ENCODE results near the gene SEMA3D. TPM values are rescaled to one million over a fixed set of nuclear protein-coding genes. Genes with fewer than 3 reads are reported as not detected.

SEMA3D gene
- total RNA-seq, 4 donors from 2014 or later = 4.8 to 12.7 (median 9.8) TPM

DNA sequence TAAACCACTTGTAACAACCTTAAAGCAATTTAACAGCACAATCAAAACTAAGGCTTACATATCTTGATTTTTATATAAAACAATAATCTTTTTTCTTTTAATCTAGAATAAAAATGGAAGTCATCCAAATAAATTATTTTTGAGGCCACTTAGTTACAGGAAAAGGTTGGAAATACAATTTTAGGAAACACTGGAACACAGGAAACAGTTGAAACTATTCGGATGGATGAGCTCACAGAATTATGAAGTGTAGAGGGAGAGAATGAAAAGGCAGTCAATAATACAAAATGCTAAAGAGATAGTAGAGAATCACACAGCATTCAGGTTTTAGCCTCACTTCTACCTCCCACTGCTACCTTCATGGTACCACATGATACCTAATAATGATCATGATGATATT, 124.2 kb downstream of the SEMA3D start:
- no peak for DNase-seq (ENCODE audit: low spot score in 2 of 2)
- Histone ChIP-seq H3K9me3 (no peaks in the 10 kb centered on the region), H3K4me3 (no peak overlapping the region), H3K27me3 (no peaks in the 10 kb centered on the region), H3K27ac (no peak overlapping the region), H3K4me1 (peaks cover 0 to 30% (median 0%) of the 10 kb centered on the region in 4 donors), H3K36me3 (no peaks in the 10 kb centered on the region)
- 42 to 47% methylated on average over 1 of the region's 1 CpG for WGBS, 2 donors
- no peak for TF ChIP-seq POLR2A (IDR thresholded peaks at IDR 0.05)
- TF ChIP-seq, protein P1, sequence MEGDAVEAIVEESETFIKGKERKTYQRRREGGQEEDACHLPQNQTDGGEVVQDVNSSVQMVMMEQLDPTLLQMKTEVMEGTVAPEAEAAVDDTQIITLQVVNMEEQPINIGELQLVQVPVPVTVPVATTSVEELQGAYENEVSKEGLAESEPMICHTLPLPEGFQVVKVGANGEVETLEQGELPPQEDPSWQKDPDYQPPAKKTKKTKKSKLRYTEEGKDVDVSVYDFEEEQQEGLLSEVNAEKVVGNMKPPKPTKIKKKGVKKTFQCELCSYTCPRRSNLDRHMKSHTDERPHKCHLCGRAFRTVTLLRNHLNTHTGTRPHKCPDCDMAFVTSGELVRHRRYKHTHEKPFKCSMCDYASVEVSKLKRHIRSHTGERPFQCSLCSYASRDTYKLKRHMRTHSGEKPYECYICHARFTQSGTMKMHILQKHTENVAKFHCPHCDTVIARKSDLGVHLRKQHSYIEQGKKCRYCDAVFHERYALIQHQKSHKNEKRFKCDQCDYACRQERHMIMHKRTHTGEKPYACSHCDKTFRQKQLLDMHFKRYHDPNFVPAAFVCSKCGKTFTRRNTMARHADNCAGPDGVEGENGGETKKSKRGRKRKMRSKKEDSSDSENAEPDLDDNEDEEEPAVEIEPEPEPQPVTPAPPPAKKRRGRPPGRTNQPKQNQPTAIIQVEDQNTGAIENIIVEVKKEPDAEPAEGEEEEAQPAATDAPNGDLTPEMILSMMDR (IDR thresholded peaks at IDR 0.05) = no peak
- TF ChIP-seq EP300 (IDR thresholded peaks at IDR 0.05) = no peak

DNA sequence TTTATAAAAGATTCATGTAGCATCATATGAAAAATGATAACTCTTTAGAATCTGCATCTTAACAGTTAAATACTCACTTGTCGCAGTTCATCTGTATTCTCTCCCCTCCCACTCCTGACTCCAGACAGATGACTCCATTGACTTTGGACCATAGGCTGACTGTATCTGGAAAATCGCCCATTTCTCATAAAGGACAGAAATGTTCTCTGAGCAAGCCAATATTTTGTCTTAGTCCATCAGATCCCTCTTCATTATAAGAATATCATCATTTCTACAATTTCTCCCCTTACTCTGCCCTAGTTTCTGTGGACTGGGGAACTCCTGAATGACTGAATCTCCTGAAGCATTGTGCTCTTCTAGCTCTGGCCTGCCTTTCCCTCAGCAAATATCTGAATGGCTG, 125.4 kb downstream of the SEMA3D start:
- H3K4me1 ChIP-seq = peaks cover 0 to 21% (median 0%) of the 10 kb centered on the region in 4 donors
- H3K27me3 ChIP-seq = no peaks in the 10 kb centered on the region
- no peak for DNase-seq (ENCODE audit: low spot score in 2 of 2)
- TF ChIP-seq, protein P1 (IDR thresholded peaks at IDR 0.05) = no peak
- TF ChIP-seq POLR2A (IDR thresholded peaks at IDR 0.05) (no peak), EP300 (IDR thresholded peaks at IDR 0.05) (no peak)
- 48 to 52% methylated on average over 2 of the region's 2 CpGs for WGBS, 2 donors
- H3K9me3 ChIP-seq = no peaks in the 10 kb centered on the region
- H3K36me3 ChIP-seq = no peaks in the 10 kb centered on the region
- H3K4me3 ChIP-seq = no peak overlapping the region
- no peak overlapping the region for H3K27ac ChIP-seq

DNA sequence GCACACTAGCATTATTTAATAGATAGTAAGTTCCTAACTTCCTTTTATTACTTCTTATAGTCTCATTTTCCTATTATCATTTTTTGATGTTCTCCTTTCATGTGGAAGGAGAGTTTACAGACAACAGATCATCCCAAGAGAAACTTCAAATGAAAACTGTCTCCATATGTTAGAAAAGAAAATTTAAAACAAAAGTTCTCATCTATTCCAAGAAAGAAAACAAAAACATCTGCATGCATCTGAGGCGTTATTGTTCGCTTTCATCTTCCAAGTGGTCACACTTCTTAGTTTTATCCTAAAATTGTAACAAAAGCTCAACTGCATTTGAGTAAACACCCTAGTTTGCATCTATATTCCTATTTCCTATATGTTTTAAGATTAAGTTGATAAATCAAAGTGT, 126.2 kb downstream of the SEMA3D start:
- Histone ChIP-seq H3K36me3 (no peaks in the 10 kb centered on the region), H3K27me3 (no peaks in the 10 kb centered on the region), H3K4me3 (no peak overlapping the region), H3K27ac (no peak overlapping the region), H3K4me1 (peaks cover 0 to 13% (median 0%) of the 10 kb centered on the region in 4 donors), H3K9me3 (no peaks in the 10 kb centered on the region)
- WGBS, 2 donors = 88 to 90% methylated on average over 2 of the region's 2 CpGs
- TF ChIP-seq, protein P1 (IDR thresholded peaks at IDR 0.05) = no peak
- TF ChIP-seq POLR2A (IDR thresholded peaks at IDR 0.05) (no peak), EP300 (IDR thresholded peaks at IDR 0.05) (no peak)
- no peak for DNase-seq (ENCODE audit: low spot score in 2 of 2)

DNA sequence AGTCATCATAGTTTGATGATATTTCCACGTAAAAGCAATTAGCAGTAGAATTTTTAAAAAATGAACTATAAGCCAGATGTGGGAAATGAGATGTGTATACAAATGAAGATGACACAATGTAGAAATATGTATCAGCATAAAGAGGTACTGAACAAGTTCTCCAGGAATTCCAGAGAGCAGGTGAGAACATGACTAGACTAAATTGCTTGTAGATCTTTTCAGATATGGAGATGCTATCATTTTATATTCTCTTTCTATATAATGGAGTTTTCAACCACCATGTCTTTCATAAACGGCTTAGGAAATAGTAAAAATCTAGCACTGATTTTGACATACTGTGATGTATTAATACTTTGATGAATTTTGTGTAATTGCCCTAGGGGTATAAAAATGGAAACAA, 130.9 kb downstream of the SEMA3D start:
- H3K4me3 ChIP-seq = no peak overlapping the region
- no peaks in the 10 kb centered on the region for H3K36me3 ChIP-seq
- TF ChIP-seq EP300 (IDR thresholded peaks at IDR 0.05) = no peak
- TF ChIP-seq, protein P1 (IDR thresholded peaks at IDR 0.05) = no peak
- TF ChIP-seq POLR2A (IDR thresholded peaks at IDR 0.05) = no peak
- H3K27ac ChIP-seq = no peak overlapping the region
- WGBS, 2 donors = 90 to 92% methylated on average over 2 of the region's 2 CpGs
- no peaks in the 10 kb centered on the region for H3K27me3 ChIP-seq
- no peaks in the 10 kb centered on the region for H3K9me3 ChIP-seq
- no peak for DNase-seq (ENCODE audit: low spot score in 2 of 2)
- H3K4me1 ChIP-seq = no peaks in the 10 kb centered on the region

DNA sequence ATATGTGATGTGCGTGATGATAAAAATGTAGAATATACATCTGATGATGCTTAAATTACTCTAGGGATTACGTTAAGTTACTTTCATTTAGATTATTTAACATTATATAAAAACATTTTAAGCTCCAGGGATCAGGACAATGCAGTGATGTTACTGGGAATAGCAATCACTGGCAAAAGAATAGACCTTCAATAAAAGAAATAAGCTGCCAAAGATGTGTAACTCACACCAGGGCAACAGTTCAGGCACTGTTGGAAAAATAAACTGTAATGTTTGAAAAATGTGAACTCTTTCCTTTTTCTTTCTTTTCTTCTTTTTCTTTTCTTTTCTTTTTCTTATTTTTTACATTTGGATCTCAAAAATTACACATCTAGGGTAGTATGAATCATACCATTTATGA, 131.7 kb downstream of the SEMA3D start:
- TF ChIP-seq, protein P1 (IDR thresholded peaks at IDR 0.05) = no peak
- TF ChIP-seq POLR2A (IDR thresholded peaks at IDR 0.05) (no peak), EP300 (IDR thresholded peaks at IDR 0.05) (no peak)
- H3K4me1 ChIP-seq = no peaks in the 10 kb centered on the region
- DNase-seq (ENCODE audit: low spot score in 2 of 2) = no peak
- H3K27me3 ChIP-seq = no peaks in the 10 kb centered on the region
- H3K27ac ChIP-seq = no peak overlapping the region
- H3K4me3 ChIP-seq = no peak overlapping the region
- H3K36me3 ChIP-seq = no peaks in the 10 kb centered on the region
- 85 to 89% methylated on average over 2 of the region's 2 CpGs for WGBS, 2 donors
- no peaks in the 10 kb centered on the region for H3K9me3 ChIP-seq

Data from tibial nerve (tissue), 4 donors.